Memory B cell (primary cell): ENCODE results near the gene GAGE12C.
"Not testable (repeated sequence)": the region's sequence is repeated elsewhere in the genome, so short reads cannot be mapped to it uniquely, and the experiment has no call there.

Experiments used
- ATAC-seq: fragments of 150-1000 bp; cut with Tn5 transposase; 2 replicates; pipeline ENCODE4 v1.10.0; 2021; ENCODE audit warnings: low read depth, mild to moderate bottlenecking, moderate library complexity
- DNase-seq, 2 donors: peaks; one replicate each; pipeline ENCODE4 v3.0.0; 2022; ENCODE audit warnings: low spot score in 2 of 2
- H3K27ac Mint-ChIP-seq: one replicate; pipeline ENCODE4 v1.8.0; 2022; ENCODE audit warnings: mild to moderate bottlenecking, moderate library complexity, mixed read lengths
- H3K27me3 Mint-ChIP-seq: one replicate; pipeline ENCODE4 v1.8.0; 2022; ENCODE audit warnings: mixed read lengths
- H3K36me3 Mint-ChIP-seq: one replicate; pipeline ENCODE4 v1.8.0; 2022; ENCODE audit warnings: mild to moderate bottlenecking, mixed read lengths
- H3K4me1 Mint-ChIP-seq: one replicate; pipeline ENCODE4 v1.8.0; 2022; ENCODE audit warnings: mixed read lengths
- H3K4me3 Mint-ChIP-seq: one replicate; pipeline ENCODE4 v1.8.0; 2022; ENCODE audit warnings: mild to moderate bottlenecking, moderate library complexity, mixed read lengths
- H3K9me3 Mint-ChIP-seq: one replicate; pipeline ENCODE4 v1.8.0; 2022; ENCODE audit warnings: mixed read lengths

Gene GAGE12C, protein sequence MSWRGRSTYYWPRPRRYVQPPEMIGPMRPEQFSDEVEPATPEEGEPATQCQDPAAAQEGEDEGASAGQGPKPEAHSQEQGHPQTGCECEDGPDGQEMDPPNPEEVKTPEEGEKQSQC

DNA sequence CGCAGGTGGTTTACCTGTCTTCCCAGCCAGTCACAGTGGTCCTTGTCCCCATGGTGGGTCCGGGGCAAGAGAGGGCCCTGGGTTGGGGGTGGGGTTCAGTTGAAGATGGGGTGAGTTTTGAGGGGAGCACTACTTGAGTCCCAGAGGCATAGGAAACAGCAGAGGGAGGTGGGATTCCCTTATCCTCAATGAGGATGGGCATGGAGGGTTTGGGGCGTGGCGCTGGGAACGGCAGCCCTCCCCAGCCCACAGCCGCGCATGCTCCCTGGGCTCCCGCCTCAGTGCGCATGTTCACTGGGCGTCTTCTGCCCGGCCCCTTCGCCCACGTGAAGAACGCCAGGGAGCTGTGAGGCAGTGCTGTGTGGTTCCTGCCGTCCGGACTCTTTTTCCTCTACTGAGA is at the start of gene GAGE12C:
Gene GAGE12C (plus strand): TSS at position 301 of the 400 bp plus-strand sequence. CDS start 1,155 bp downstream, outside the sequence.
- H3K27ac Mint-ChIP-seq, DNase-seq, H3K4me1 Mint-ChIP-seq, H3K27me3 Mint-ChIP-seq, H3K9me3 Mint-ChIP-seq, ATAC-seq, H3K4me3 Mint-ChIP-seq, H3K36me3 Mint-ChIP-seq: not testable (repeated sequence)

DNA sequence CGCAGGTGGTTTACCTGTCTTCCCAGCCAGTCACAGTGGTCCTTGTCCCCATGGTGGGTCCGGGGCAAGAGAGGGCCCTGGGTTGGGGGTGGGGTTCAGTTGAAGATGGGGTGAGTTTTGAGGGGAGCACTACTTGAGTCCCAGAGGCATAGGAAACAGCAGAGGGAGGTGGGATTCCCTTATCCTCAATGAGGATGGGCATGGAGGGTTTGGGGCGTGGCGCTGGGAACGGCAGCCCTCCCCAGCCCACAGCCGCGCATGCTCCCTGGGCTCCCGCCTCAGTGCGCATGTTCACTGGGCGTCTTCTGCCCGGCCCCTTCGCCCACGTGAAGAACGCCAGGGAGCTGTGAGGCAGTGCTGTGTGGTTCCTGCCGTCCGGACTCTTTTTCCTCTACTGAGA is 9.5 kb downstream of the GAGE12C start, which contains the start of gene GAGE12D:
Gene GAGE12D (plus strand): TSS at position 301 of the 400 bp plus-strand sequence. CDS start 1,155 bp downstream, outside the sequence.
- not testable (repeated sequence) for DNase-seq, ATAC-seq, H3K4me1 Mint-ChIP-seq, H3K27me3 Mint-ChIP-seq, H3K9me3 Mint-ChIP-seq, H3K36me3 Mint-ChIP-seq, H3K27ac Mint-ChIP-seq, H3K4me3 Mint-ChIP-seq

DNA sequence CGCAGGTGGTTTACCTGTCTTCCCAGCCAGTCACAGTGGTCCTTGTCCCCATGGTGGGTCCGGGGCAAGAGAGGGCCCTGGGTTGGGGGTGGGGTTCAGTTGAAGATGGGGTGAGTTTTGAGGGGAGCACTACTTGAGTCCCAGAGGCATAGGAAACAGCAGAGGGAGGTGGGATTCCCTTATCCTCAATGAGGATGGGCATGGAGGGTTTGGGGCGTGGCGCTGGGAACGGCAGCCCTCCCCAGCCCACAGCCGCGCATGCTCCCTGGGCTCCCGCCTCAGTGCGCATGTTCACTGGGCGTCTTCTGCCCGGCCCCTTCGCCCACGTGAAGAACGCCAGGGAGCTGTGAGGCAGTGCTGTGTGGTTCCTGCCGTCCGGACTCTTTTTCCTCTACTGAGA is 19.0 kb downstream of the GAGE12C start, which contains the start of gene GAGE12E:
Gene GAGE12E (plus strand): TSS at position 301 of the 400 bp plus-strand sequence. CDS start 1,155 bp downstream, outside the sequence.
- DNase-seq, H3K9me3 Mint-ChIP-seq, H3K4me1 Mint-ChIP-seq, H3K27me3 Mint-ChIP-seq, ATAC-seq, H3K4me3 Mint-ChIP-seq, H3K27ac Mint-ChIP-seq, H3K36me3 Mint-ChIP-seq: not testable (repeated sequence)

DNA sequence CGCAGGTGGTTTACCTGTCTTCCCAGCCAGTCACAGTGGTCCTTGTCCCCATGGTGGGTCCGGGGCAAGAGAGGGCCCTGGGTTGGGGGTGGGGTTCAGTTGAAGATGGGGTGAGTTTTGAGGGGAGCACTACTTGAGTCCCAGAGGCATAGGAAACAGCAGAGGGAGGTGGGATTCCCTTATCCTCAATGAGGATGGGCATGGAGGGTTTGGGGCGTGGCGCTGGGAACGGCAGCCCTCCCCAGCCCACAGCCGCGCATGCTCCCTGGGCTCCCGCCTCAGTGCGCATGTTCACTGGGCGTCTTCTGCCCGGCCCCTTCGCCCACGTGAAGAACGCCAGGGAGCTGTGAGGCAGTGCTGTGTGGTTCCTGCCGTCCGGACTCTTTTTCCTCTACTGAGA is 28.6 kb downstream of the GAGE12C start, which contains the start of gene GAGE12F:
Gene GAGE12F (plus strand): TSS at position 301 of the 400 bp plus-strand sequence. CDS start 1,155 bp downstream, outside the sequence.
- not testable (repeated sequence) for DNase-seq, H3K4me3 Mint-ChIP-seq, H3K27ac Mint-ChIP-seq, H3K36me3 Mint-ChIP-seq, H3K27me3 Mint-ChIP-seq, H3K4me1 Mint-ChIP-seq, ATAC-seq, H3K9me3 Mint-ChIP-seq

DNA sequence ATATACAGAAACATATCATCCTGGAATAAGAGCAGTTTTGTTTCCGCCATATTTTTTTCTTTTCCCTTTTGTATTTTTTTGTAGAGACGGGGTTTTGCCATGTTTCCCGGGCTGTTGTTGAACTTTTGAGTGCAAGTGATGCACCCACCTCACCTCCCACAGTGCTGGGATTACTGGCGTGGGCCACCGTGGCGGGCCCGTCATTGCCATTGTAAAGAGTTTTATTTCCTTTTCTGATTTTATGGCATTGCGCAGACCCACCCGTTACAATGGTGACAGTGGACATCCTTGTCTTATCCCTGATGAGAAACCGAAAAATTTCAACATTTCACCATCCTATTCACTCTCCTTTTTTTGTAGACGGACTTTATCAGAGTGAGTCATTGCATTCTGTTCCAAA is 36.8 kb downstream of the GAGE12C start:
- not testable (repeated sequence) for H3K27ac Mint-ChIP-seq, H3K9me3 Mint-ChIP-seq, H3K4me1 Mint-ChIP-seq, ATAC-seq, DNase-seq, H3K4me3 Mint-ChIP-seq, H3K36me3 Mint-ChIP-seq, H3K27me3 Mint-ChIP-seq

DNA sequence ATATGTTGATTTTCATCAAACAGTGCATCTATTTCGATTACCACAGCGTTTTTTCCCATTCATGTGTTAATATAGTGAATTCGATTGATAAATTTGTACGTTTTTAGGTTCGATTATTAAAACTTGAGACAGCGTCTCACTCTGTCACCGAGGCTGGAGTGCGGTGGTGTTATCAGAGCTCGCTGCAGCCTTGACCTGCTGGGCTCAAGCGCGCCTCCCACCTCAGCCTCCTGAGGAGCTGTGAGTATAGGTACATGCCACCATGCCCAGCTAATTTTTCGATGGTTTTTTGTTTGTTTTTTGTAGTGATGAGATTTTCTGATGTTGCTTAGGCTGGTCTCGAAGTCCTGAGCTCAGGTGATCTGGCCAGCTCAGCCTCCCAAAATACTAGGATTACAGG is 37.2 kb downstream of the GAGE12C start:
- not testable (repeated sequence) for H3K36me3 Mint-ChIP-seq, DNase-seq, H3K4me3 Mint-ChIP-seq, H3K27ac Mint-ChIP-seq, H3K4me1 Mint-ChIP-seq, ATAC-seq, H3K9me3 Mint-ChIP-seq, H3K27me3 Mint-ChIP-seq

DNA sequence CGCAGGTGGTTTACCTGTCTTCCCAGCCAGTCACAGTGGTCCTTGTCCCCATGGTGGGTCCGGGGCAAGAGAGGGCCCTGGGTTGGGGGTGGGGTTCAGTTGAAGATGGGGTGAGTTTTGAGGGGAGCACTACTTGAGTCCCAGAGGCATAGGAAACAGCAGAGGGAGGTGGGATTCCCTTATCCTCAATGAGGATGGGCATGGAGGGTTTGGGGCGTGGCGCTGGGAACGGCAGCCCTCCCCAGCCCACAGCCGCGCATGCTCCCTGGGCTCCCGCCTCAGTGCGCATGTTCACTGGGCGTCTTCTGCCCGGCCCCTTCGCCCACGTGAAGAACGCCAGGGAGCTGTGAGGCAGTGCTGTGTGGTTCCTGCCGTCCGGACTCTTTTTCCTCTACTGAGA is 38.1 kb downstream of the GAGE12C start, which contains the start of gene GAGE12G:
Gene GAGE12G (plus strand): TSS at position 301 of the 400 bp plus-strand sequence. CDS start 1,155 bp downstream, outside the sequence.
- not testable (repeated sequence) for H3K27ac Mint-ChIP-seq, ATAC-seq, H3K4me1 Mint-ChIP-seq, H3K36me3 Mint-ChIP-seq, H3K4me3 Mint-ChIP-seq, H3K27me3 Mint-ChIP-seq, H3K9me3 Mint-ChIP-seq, DNase-seq

DNA sequence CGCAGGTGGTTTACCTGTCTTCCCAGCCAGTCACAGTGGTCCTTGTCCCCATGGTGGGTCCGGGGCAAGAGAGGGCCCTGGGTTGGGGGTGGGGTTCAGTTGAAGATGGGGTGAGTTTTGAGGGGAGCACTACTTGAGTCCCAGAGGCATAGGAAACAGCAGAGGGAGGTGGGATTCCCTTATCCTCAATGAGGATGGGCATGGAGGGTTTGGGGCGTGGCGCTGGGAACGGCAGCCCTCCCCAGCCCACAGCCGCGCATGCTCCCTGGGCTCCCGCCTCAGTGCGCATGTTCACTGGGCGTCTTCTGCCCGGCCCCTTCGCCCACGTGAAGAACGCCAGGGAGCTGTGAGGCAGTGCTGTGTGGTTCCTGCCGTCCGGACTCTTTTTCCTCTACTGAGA is 47.7 kb downstream of the GAGE12C start, which contains the start of gene GAGE12H:
Gene GAGE12H (plus strand): TSS at position 301 of the 400 bp plus-strand sequence. CDS start 1,155 bp downstream, outside the sequence.
- not testable (repeated sequence) for H3K36me3 Mint-ChIP-seq, DNase-seq, H3K4me1 Mint-ChIP-seq, H3K9me3 Mint-ChIP-seq, H3K27ac Mint-ChIP-seq, H3K4me3 Mint-ChIP-seq, ATAC-seq, H3K27me3 Mint-ChIP-seq
